Measurements from ENCODE around the gene SOD3. TPM values are rescaled to one million over a fixed set of nuclear protein-coding genes. Genes with fewer than 3 reads are reported as not detected.

The SOD3 gene
- total and polyA plus RNA-seq, 2 of the 13 experiments (the other 11 are each of a cell fraction or from before 2014, with no cell fraction given): 0.04 TPM; not detected in 1

DNA sequence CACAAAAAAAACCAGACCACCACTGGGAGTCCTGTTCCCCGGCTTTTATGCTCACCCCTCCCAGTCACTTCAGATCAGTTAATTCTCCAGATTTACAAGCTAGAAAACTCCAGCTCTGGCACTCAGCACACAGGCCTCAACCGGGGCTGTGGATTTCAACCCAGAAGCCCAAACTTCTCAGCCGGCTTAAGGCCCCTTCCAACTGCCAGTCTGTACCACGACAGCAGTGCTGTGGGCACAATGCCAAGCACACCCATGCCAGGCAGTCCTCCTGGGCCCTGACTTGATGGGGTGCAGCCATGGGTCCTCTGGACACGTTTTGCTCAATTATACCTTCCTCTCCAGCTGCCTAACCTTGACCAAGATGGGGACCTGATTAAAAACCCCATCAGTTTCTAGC is 12.2 kb downstream of the SOD3 start (continued):
- TF ChIP-seq FLYWCH1 (CRISPR knock-in tag; IDR thresholded peaks at IDR 0.05): no peak
- TF ChIP-seq, protein P1, sequence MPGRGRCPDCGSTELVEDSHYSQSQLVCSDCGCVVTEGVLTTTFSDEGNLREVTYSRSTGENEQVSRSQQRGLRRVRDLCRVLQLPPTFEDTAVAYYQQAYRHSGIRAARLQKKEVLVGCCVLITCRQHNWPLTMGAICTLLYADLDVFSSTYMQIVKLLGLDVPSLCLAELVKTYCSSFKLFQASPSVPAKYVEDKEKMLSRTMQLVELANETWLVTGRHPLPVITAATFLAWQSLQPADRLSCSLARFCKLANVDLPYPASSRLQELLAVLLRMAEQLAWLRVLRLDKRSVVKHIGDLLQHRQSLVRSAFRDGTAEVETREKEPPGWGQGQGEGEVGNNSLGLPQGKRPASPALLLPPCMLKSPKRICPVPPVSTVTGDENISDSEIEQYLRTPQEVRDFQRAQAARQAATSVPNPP (CRISPR knock-in tag; IDR thresholded peaks at IDR 0.05): no peak

DNA sequence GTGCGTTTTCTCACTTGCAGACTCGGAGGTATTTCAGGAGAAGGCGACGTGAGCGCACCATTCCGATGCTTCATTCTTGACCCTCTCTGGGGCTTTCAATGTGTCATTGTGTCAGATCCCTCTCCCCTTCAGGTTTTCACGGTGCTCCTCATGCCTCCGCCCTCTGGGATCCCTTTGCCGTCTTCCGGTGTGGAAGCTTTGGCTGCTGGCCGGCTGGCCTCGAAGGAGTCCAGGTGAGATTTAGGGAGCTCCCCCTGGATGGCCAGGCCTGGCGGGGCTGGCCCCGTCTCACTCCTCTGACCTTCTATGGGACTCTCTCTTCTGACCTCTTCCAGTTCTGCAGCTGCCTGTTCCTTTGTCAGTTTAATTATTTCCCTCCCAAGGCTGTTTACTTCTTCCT is 12.9 kb downstream of the SOD3 start:
- H3K27me3 ChIP-seq (ENCODE audit: control insufficient read depth in 1 of 2, insufficient read depth in 2 of 2, low read length in 2 of 2): peaks cover 0 to 11% of the 10 kb centered on the region in 2 experiments; a peak in 2 of 5 replicates
- in situ Hi-C loops (cut with HindIII; ENCODE audit: extremely low pct_ligation_motif_present, low pct_unique_long_range_greater_than_20kb) (no loop called here), intact Hi-C loops (cut with micrococcal nuclease; ENCODE audit: unreplicated experiment) (no loop called here)
- no peak overlapping the region for H3K27ac ChIP-seq (ENCODE audit: extremely low read length, insufficient read depth, low read length)
- no peaks in the 10 kb centered on the region for H3K36me3 ChIP-seq (replicated peaks in 1 of 2; ENCODE audit: control insufficient read depth in 1 of 2, insufficient read depth in 2 of 2, low read length in 2 of 2)
- H3K4me3 ChIP-seq (replicated peaks in 1 of 3; ENCODE audit: insufficient read depth in 1 of 3, low read depth in 2 of 3, low read length in 3 of 3): no peak overlapping the region
- no peaks in the 10 kb centered on the region for H3K9me3 ChIP-seq (ENCODE audit: low read length)
- ChIA-PET POLR2A (no interaction called here), CTCF (ENCODE audit: low intra/inter-chr PET ratio, low total read pairs) (no interaction called here)
- H3K4me1 ChIP-seq (ENCODE audit: insufficient read depth, low read length): no peaks in the 10 kb centered on the region
- no peaks in the 10 kb centered on the region for H4K20me1 ChIP-seq (ENCODE audit: insufficient read depth, low read length)
- H3K79me2 ChIP-seq (ENCODE audit: insufficient read depth, low read length): no peaks in the 10 kb centered on the region
- no peak for DNase-seq (ENCODE audit: low spot score)
- no peak for ATAC-seq
- H2AFZ ChIP-seq (ENCODE audit: low read length): no peak overlapping the region
- WGBS (ENCODE audit: low lambda C conversion rate): 55% methylated on average over 14 of the region's 14 CpGs
- no peak for FAIRE-seq
- no peak overlapping the region for H3K9ac ChIP-seq (ENCODE audit: insufficient read depth, low read depth, low read length)
- H3K4me2 ChIP-seq (ENCODE audit: low read depth, low read length): no peak overlapping the region
- BruUV-seq (replicated peaks): no TSS peak
- TF ChIP-seq MLLT10 (CRISPR knock-in tag; IDR thresholded peaks at IDR 0.05) (no peak), SP5 (CRISPR knock-in tag; IDR thresholded peaks at IDR 0.05; ENCODE audit: borderline replicate concordance, low read depth) (no peak), MXD4 (CRISPR knock-in tag; IDR thresholded peaks at IDR 0.05) (no peak), KDM1A (CRISPR knock-in tag; IDR thresholded peaks at IDR 0.05) (no peak), TEAD3 (CRISPR knock-in tag; optimal IDR thresholded peaks at IDR 0.05; ENCODE audit: borderline replicate concordance) (no peak), NFRKB (IDR thresholded peaks at IDR 0.05) (no peak), ZNF605 (CRISPR knock-in tag; IDR thresholded peaks at IDR 0.05) (no peak), ZNF629 (CRISPR knock-in tag; conservative IDR thresholded peaks at IDR 0.05) (no peak), ZKSCAN8 (CRISPR knock-in tag; IDR thresholded peaks at IDR 0.05; ENCODE audit: borderline replicate concordance) (no peak), ZNF496 (CRISPR knock-in tag; IDR thresholded peaks at IDR 0.05; ENCODE audit: insufficient replicate concordance) (no peak), KMT2B (CRISPR knock-in tag; IDR thresholded peaks at IDR 0.05) (no peak)
- TF ChIP-seq, protein P2, sequence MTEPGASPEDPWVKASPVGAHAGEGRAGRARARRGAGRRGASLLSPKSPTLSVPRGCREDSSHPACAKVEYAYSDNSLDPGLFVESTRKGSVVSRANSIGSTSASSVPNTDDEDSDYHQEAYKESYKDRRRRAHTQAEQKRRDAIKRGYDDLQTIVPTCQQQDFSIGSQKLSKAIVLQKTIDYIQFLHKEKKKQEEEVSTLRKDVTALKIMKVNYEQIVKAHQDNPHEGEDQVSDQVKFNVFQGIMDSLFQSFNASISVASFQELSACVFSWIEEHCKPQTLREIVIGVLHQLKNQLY (CRISPR knock-in tag; IDR thresholded peaks at IDR 0.05): no peak
- TF ChIP-seq, protein P3, sequence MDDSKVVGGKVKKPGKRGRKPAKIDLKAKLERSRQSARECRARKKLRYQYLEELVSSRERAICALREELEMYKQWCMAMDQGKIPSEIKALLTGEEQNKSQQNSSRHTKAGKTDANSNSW (CRISPR knock-in tag; IDR thresholded peaks at IDR 0.05; ENCODE audit: borderline replicate concordance): no peak
- TF ChIP-seq, protein P4, sequence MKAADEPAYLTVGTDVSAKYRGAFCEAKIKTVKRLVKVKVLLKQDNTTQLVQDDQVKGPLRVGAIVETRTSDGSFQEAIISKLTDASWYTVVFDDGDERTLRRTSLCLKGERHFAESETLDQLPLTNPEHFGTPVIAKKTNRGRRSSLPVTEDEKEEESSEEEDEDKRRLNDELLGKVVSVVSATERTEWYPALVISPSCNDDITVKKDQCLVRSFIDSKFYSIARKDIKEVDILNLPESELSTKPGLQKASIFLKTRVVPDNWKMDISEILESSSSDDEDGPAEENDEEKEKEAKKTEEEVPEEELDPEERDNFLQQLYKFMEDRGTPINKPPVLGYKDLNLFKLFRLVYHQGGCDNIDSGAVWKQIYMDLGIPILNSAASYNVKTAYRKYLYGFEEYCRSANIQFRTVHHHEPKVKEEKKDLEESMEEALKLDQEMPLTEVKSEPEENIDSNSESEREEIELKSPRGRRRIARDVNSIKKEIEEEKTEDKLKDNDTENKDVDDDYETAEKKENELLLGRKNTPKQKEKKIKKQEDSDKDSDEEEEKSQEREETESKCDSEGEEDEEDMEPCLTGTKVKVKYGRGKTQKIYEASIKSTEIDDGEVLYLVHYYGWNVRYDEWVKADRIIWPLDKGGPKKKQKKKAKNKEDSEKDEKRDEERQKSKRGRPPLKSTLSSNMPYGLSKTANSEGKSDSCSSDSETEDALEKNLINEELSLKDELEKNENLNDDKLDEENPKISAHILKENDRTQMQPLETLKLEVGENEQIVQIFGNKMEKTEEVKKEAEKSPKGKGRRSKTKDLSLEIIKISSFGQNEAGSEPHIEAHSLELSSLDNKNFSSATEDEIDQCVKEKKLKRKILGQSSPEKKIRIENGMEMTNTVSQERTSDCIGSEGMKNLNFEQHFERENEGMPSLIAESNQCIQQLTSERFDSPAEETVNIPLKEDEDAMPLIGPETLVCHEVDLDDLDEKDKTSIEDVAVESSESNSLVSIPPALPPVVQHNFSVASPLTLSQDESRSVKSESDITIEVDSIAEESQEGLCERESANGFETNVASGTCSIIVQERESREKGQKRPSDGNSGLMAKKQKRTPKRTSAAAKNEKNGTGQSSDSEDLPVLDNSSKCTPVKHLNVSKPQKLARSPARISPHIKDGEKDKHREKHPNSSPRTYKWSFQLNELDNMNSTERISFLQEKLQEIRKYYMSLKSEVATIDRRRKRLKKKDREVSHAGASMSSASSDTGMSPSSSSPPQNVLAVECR (CRISPR knock-in tag; IDR thresholded peaks at IDR 0.05; ENCODE audit: borderline replicate concordance): no peak
